SU-DHL-6 (cell line): ENCODE measurements around the gene CRIP2.

ENCODE experiments used
- H2AFZ ChIP-seq: fragments of 200-600 bp; sonication (generic); 2 replicates; pipeline ENCODE4 v1.6.1; 2014; ENCODE audit warnings: low read depth, mild to moderate bottlenecking, moderate library complexity, mixed read lengths, antibody characterized with exemption, low read length; ENCODE audit not compliant: severe bottlenecking
- H3F3A ChIP-seq: fragments of 200-600 bp; shearing (Covaris generic); 2 replicates; pipeline ENCODE4 v1.6.0; 2016; ENCODE audit warnings: antibody characterized with exemption, mild to moderate bottlenecking; ENCODE audit not compliant: insufficient read depth
- H3K27ac ChIP-seq: fragments of 200-600 bp; sonication (generic); 2 replicates; pipeline ENCODE4 v1.5.1; 2016; ENCODE audit warnings: low read depth, mild to moderate bottlenecking, low read length, moderate library complexity, mixed read lengths
- H3K27me3 ChIP-seq: fragments of 200-600 bp; sonication (generic), shearing (Covaris generic); 2 replicates; pipeline ENCODE4 v1.6.0; 2014; ENCODE audit warnings: mild to moderate bottlenecking, low read length
- H3K36me3 ChIP-seq: fragments of 200-600 bp; sonication (generic); 2 replicates; pipeline ENCODE4 v1.6.1; 2014; ENCODE audit warnings: mild to moderate bottlenecking, low read length, mixed read lengths
- H3K4me2 ChIP-seq: fragments of 300-600, 200-600 bp; shearing (Covaris generic), sonication (generic); 2 replicates; pipeline ENCODE4 v1.6.0; 2014; ENCODE audit warnings: low read length, low read depth, mild to moderate bottlenecking; ENCODE audit not compliant: poor library complexity, severe bottlenecking
- H3K4me3 ChIP-seq: fragments of 200-600 bp; sonication (generic); 2 replicates; pipeline ENCODE4 v1.5.1; 2014; ENCODE audit warnings: antibody characterized with exemption, low read length, mild to moderate bottlenecking, mixed read lengths; ENCODE audit not compliant: insufficient read depth, poor library complexity, severe bottlenecking
- H3K79me2 ChIP-seq: fragments of 200-600 bp; sonication (generic); 2 replicates; pipeline ENCODE4 v1.6.1; 2014; ENCODE audit warnings: mild to moderate bottlenecking, low read length, moderate library complexity; ENCODE audit not compliant: insufficient read depth
- H3K9ac ChIP-seq: fragments of 200-600 bp; sonication (generic); 2 replicates; pipeline ENCODE4 v1.7.0; 2014; ENCODE audit warnings: mild to moderate bottlenecking, low read length
- H3K9me2 ChIP-seq: fragments of 200-600 bp; sonication (generic); replicated peaks from 2 replicates; pipeline ENCODE4 v1.6.1; 2014; ENCODE audit warnings: low read length; ENCODE audit not compliant: insufficient read depth
- H3K9me3 ChIP-seq: fragments of 200-600 bp; sonication (generic); 2 replicates; pipeline ENCODE4 v1.6.1; 2014; ENCODE audit warnings: low read length, mixed read lengths; ENCODE audit not compliant: insufficient read depth
- H4K20me1 ChIP-seq: fragments of 200-600 bp; sonication (generic); 2 replicates; pipeline ENCODE4 v1.6.1; 2014; ENCODE audit warnings: low read depth, mild to moderate bottlenecking, antibody characterized with exemption, low read length, moderate library complexity, mixed read lengths
- CTCF ChIP-seq: fragments of 200-600 bp; sonication (generic); IDR thresholded peaks from one replicate; pipeline ENCODE4 v1.5.1; 2017; ENCODE audit warnings: antibody characterized with exemption, mild to moderate bottlenecking, low read length, moderate library complexity; ENCODE audit not compliant: insufficient read depth, poor library complexity, severe bottlenecking
- EZH2phosphoT487 ChIP-seq: fragments of 200-600 bp; sonication (generic), shearing (Covaris generic); conservative IDR thresholded peaks from 2 replicates; pipeline ENCODE4 v1.6.1; 2018; ENCODE audit warnings: mild to moderate bottlenecking, antibody characterized with exemption, low read length, moderate library complexity, mixed read lengths

The CRIP2 gene

GRCh38 chr14:105487449-105487985 lies 12.9 kb downstream of the CRIP2 start:
- Histone ChIP-seq H3K9me2 (no peaks in the 10 kb centered on the region), H3K36me3 (no peaks in the 10 kb centered on the region), H3F3A (peaks cover 5% of the 10 kb centered on the region; the same call in 1 of the 2 replicates), H3K27ac (no peak overlapping the region), H3K9ac (peak overlapping the region; percentile 53), H3K4me2 (peak overlapping the region; percentile 54), H3K27me3 (no peaks in the 10 kb centered on the region), H3K4me3 (peak overlapping the region; percentile 50), H2AFZ (peak overlapping the region; percentile 9), H3K79me2 (no peaks in the 10 kb centered on the region), H3K9me3 (no peaks in the 10 kb centered on the region), H4K20me1 (no peaks in the 10 kb centered on the region)
- TF ChIP-seq CTCF = no peak
- TF ChIP-seq EZH2phosphoT487 = no peak

- Histone ChIP-seq H3K36me3 (no peaks in the 10 kb centered on the region), H4K20me1 (no peaks in the 10 kb centered on the region), H3K27me3 (no peaks in the 10 kb centered on the region), H3K9me3 (no peaks in the 10 kb centered on the region), H2AFZ (no peak overlapping the region), H3K4me2 (peak overlapping the region; percentile 54), H3K4me3 (peak overlapping the region; percentile 50), H3F3A (peaks cover 5% of the 10 kb centered on the region; the same call in 1 of the 2 replicates), H3K9me2 (no peaks in the 10 kb centered on the region), H3K79me2 (no peaks in the 10 kb centered on the region), H3K27ac (no peak overlapping the region), H3K9ac (peak overlapping the region; percentile 53)
- TF ChIP-seq CTCF (no peak), EZH2phosphoT487 (no peak)
These were observed 13.6 kb downstream of the CRIP2 start for GRCh38 chr14:105487986-105488777.

GRCh38 chr14:105488781-105489541 lies 14.3 kb downstream of the CRIP2 start:
- H3K79me2 ChIP-seq = no peaks in the 10 kb centered on the region
- H3K4me2 ChIP-seq = peak overlapping the region; percentile 84
- TF ChIP-seq CTCF (no peak), EZH2phosphoT487 (no peak)
- H3K9me3 ChIP-seq = no peaks in the 10 kb centered on the region
- H2AFZ ChIP-seq = no peak overlapping the region
- no peaks in the 10 kb centered on the region for H3K27me3 ChIP-seq
- H3K36me3 ChIP-seq = no peaks in the 10 kb centered on the region
- no peaks in the 10 kb centered on the region for H3K9me2 ChIP-seq
- no peaks in the 10 kb centered on the region for H4K20me1 ChIP-seq
- no peak overlapping the region for H3K27ac ChIP-seq
- peak overlapping the region; percentile 91 for H3K9ac ChIP-seq
- H3F3A ChIP-seq = peaks cover 5% of the 10 kb centered on the region; the same call in 1 of the 2 replicates
- no peak overlapping the region for H3K4me3 ChIP-seq
